LoVo (cell line): ENCODE data around the gene MRGPRE.

Experiments
- DNase-seq: peaks from one replicate; pipeline ENCODE4 v3.0.0-alpha.2; 2016; ENCODE audit warnings: low spot score

MRGPRE gene

DNA sequence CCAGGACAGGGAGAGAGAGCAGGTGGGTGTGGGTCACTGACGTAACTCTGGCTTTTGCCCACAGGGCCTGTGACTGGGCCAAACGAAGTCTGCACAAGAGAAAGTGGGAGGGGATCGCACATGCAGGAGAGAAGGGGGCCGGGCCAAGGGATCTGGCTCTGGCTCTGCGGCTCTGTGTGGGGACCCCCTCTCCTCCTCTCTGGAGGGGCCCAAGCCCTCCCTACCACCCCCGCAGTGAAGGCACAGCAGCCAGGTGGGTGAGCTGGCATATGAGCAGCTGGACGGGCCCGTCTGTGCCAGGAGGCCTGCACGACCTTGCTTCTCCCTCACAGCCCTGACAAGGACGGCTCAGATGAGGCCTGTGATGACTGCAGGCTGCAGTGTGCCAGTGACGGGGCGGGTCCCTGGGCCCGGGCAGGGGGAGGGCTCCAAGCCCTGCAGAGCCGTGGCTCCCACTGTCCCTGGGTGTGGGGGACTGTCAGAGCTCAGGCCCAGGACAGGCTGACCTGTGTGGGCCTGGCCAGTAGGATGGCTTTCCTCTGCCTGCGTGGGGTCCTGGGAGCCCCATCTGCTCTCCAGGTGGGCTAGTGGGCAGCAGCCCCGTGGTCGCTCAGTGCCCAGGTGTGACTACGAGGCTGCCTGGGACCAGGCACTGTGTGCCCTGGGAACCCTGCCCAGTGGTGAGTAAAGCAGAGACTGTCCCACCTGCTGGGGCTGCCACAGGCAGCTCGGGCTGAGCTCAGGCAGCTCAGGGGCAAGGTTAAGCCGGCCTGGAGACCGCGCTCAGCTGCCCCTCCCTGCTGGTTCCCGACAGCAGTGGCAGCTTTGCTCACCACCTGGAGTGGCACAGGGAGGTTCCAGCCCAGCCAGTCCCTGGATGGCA, 35.8 kb downstream of the MRGPRE start:
- DNase-seq: no peak

DNA sequence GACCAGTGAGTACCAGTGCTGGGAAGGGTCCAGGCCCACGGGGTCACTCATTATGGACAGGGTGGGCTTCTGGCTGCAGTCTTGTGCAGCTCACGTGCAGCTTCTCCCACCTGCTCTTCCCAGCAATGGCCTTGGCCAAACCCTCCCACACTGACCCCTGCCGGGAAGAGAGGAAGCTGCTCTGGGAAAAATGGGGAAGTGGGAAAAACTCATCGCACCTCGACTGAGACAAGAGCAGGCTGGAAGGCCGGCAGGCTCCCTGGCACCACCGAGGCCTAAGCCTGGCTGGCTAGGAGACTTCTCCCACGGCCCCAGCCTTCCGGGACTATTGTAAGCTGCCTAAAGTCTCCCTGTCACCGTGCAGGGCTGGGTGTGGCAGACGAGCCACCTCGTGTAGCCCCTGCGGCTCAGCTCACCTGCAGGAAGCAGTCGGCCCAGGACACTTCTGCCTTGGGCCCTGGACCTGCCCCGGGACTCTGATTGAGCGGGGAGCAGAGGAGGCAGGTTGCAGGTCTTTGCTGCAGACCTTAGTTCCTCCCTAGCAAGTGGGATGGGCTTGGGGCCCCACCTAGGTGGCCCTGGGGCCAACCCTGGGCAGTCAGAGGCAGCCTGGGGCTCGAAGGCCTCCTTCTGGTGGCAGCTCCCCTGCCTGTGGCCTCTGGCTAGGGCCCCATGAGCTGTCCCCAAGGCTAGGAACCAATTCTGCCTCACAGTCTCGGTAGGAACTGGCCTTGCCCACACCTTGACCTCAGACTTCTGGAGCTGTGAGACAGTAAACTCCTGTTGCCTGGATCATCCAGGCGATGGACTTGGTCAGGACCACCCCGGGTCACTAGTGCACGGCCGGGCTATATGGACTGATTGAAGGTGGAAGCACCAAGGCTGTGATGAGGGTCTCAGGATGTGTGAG, 36.7 kb downstream of the MRGPRE start:
- DNase-seq: no peak

DNA sequence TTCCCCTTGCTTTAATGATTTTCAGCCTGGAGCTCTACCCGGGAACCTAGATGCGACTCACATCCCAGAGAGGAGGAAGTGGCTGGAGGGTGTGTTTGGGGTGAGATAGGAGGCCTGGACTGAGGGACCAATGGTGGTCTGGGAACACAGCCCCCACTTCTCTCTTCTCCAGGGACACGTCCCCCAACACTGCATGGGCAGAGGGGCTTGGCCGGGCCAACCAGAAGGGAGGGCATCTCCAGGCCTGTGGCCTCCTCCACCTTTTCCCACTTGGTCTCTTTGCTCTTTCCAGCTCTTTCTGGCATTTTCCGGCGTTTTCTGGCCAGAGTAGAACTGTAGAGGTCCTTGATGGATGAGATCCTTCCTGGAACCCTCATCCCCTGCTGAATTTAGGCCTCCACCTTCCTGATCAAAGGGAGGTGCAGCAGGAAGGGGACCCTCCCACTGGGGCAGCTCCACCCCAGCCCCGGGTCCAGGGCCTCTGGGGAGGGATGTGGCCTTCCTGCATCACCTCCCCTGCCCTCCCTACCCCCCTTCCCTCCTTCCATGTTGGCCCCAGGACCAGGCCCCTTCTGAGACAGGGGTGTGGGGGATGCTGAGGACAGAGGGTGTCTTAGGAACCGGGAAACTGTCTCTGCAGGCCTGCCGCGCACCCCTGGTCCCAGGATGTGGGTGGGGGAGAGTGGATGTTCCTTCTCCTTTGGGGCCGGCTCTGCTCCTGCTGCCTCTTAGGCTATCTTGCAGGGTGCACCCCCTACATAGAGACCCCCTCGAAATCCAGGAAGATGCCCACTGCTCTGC, 38.0 kb downstream of the MRGPRE start:
- no peak for DNase-seq

DNA sequence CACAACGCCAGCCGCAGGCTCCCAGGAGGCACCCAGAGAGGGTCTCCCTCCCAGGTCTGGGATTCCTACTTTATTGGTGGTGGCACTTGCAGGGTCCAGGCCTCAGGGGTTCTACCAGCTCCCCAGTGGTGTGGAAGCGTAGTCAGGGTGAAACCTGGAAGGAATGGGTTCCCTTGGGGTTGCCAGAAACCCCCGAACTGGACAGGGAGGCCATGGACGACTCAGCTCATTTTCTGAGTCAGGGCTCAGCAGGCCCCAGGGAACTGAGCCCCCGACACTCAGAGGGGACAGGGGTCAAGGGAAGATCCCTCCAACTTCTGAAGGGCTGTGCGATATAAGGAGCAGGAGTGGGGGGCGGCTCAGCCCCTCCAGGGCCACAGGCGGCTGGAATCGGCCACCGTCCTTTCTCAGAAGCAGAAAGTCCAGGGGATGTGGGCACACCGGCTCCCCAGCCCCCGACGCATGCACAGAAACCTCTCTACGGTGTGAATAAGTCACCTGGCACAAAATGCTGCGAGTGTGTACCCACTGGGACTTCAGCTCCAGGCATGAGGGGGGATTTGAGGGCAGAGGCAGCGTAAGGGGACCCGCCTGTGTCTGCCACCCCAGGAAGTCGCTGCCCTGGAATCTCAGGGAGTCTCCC, 38.7 kb downstream of the MRGPRE start:
- no peak for DNase-seq

DNA sequence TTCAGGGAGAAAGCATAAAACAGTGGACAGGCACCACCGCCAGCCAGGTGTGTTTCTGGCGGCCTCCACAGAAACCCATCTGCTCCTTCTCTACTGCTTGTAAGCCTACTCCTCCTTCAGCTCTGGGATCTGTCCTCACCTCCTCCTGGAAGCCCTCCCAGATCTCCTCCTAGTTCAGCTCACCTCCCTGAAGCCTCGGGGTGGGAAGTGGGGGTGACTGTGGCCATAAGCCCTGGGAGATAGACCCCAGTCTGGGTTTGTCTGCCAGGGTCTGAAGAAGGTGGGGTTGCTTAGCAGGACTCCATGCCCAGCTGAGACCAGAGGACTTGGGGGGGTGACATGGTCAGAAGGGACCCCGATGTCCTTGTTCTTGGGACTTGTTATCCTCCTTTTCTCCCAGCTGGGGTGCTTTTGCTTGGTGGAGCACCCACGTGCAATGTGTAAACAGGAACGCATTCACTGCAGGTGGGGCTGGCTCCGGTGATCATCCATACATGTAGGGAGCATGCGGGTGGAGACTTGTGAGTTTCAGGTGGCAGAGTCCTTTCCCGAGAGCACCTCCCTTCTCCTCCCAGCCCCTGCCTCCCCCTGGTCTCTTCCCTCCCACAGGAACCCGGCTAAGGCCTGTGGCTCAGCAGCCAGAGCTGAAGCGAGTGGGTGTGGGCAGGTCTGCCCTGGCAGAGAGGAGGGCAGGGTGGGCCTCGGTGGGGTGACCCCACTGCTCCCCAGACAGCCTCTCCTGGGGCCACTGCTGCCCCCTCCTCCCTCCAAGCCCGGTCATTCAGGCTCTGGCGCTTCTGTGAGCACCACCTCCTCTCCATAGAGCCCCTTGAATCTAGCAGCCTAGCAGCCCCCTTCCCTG, 39.5 kb downstream of the MRGPRE start:
- no peak for DNase-seq

DNA sequence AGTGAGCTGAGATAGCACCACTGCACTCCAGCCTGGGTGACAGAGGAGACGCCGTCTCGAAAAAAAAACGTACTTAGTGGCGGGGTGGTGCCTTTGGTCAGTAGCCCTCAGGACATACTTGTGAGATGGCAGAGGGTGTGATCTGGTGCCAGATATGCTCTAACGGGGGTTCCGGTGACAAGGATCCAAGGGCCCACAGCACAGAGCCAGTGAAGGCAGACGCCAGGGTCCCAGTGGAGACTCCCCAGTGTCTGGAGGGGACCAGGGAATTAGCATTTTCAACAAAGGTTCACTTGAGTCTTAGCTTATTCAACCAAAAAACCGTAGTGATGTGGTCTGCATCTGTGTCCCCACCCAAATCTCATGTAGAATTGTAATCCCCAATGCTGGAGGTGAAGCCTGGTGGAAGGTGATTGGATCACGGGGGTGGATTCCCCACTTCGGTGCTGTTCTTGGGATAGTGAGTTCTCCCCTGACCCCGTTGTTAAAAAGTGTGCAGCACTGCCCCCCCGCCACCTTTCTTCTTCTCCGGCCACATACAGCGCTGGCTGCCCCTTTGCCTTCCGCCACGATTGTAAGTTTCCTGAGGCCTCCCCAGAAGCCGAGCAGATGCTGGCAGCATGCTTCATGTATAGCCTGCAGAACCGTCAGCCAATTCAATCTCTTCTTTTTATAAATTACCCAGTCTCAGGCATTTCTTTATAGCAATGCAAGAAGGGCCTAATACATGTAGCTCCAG, 40.5 kb downstream of the MRGPRE start:
- no peak for DNase-seq

DNA sequence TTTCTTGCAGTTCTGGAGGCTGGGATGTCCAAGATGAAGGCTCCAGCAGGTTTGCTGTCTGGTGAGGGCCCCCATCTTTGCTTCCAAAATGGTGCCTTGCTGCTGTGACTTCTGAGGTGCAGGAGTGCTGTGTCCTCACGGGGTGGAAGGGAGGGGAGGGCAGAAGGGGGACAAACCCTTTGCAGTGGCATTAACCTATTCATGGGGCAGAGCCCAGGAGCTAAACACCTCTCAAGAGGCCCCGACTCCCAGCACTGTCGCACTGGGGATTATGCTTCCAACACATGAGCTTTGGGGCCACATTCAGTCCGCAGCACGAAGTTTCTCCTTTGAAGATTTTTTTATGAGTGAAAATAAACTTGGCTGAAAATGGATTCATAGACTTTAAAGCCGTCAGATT, 41.6 kb downstream of the MRGPRE start:
- no peak for DNase-seq

DNA sequence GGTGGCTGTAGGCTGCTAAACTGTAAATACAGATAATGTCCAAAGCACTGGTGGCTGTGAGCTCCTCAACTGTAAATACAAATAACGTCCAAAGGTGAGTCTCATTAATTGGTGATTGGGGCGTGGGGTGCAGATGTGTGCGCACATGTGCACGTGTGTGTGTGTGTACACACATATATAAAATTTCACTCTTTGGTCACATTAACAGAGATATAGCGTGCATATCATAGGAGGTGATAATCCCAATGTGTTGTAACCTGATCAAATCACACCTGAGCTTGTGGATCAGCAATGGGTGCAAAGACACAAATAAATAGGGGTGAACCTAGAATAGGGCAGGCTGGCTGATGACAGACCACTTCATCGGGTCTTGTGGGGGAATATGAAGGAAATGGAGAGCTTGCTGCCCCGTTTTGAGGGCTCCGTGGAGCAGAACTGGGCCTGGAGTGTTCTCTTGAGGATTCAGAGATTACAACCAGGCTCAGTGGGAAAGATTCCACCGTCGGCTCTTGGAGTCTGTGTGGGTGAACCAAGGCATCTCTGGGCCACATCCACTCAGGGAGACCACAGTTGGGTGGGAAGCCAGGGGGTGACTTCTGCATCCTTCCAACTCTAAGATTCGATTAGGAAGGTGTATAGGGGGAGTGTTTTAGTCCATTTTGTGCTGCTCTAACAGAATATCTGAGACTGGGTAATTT, 42.2 kb downstream of the MRGPRE start:
- DNase-seq: no peak

DNA sequence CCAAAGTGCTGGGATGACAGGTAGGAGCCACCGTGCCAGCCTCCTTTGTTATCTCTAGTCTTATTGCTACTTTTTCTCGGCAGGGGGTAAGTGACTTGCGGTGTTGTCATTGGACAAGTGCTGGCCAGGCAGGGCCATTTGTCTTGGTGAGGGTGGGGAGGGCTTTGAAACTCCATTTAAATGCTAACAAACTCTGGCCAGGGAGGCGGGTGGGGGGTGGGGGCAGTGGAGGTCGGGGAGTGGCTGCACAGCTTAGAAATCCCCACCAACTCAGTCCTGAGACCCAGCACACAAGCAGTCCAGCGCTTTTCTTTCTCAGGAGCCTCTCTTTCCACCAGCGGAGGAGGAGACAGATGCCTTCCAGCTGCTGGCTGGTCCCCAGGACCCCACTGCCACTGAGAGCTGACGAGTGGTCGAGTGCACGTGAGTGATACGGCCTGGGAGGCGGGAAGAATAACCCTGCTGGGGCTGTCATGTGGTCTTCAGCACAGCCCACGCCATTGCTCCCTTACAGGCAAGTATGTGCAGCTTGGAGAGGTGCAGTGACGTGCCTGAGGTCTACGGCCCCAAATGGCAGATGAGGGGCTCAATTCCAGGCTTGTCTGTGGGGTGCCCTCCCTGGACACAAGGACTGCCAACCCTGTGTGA, 42.9 kb downstream of the MRGPRE start:
- no peak for DNase-seq

DNA sequence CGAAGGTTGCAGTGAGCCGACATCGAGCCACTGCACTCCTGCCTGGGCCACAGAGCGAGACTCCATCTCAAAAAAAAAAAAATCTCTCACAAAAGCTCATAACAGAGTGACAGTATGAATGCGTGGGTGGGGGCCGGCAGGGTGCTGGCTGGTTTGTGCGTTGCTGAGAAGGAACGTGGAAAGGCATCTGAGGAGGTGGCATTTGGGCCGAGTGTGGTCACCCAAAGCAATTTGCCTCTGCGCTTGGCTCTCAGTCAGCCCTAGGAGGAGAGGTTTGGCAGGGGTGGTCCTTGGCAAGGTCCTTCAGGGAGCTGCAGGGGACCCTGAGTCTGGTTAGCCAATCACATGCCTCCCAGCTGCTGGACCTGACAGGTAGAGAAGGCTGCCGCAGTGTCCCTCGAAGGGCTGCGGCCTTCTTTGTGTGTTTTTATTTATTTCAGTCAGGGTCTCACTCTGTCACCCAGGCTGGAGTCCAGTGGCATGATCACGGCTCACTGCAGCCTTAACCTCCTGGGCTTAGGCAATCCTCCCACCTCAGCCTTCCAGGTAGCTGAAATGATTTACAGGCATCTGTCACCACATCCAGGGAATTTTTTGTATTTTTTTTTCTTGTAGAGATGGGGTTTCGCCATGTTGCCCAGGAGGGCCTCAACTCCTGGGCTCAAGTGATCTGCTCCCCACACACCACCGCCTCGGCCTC, 43.6 kb downstream of the MRGPRE start:
- no peak for DNase-seq

DNA sequence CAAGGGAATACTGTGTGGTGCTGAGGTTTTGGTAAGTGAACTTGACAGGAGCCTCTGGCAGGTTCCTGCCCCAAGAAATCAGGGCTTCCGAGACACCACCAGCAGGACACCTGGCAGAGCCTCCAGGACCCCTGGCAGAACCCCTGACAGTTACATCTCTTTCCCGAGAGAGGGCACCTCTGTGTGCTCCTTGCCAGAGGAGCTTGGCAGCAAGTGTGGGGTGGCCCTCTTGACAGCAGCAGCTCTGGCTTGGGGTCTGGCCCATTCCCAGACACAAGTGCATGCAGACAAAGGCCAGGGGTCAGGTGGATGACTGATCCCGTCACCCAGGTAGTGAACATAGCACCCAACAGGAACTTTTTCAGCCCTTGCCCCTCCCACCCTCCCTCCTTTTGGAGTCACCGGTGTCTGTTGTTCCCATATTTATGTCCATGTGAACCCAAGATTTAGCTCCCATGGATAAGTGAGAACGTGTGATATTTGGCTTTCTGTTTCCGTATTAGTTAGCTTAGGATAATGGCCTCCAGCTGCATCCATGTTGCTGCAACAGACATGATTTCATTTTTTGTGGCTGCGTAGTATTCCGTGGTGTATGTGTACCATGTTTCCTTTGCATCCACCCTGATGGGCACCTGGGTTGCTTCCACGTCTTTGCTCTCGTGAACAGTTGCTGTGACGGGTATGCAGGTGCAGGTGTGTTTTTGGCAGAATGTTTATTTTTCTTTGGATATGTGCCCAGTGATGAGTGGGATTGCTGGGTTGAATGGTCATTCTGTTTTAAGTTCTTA, 45.9 kb downstream of the MRGPRE start:
- DNase-seq: no peak

DNA sequence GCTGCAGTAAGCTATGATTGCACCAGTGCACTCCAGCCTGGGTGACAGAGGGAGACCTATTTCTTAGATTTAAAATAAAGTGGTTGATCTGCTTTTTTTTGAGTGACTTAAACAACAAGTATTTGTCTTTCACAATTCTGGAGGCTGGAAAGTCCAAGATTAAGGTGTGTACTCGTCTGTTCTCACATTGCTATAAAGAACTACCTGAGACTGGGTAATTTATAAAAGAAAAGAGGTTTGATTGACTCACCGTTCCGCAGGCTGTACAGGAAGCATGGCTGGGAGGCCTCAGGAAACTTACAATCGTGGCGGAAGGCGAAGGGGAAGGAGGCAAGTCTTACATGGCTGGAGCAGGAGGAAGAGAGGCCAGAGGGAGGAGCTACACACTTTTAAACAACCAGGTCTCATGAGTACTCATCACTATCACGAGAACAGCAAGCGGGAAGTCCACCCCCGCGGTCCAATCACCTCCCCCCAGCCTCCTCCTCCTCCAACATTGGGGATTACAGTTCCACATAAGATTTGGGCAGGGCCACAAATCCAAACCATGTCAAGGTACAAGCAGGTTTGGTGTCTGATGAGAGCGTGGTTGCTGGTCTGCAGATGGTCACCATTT, 47.4 kb downstream of the MRGPRE start:
- DNase-seq: no peak

DNA sequence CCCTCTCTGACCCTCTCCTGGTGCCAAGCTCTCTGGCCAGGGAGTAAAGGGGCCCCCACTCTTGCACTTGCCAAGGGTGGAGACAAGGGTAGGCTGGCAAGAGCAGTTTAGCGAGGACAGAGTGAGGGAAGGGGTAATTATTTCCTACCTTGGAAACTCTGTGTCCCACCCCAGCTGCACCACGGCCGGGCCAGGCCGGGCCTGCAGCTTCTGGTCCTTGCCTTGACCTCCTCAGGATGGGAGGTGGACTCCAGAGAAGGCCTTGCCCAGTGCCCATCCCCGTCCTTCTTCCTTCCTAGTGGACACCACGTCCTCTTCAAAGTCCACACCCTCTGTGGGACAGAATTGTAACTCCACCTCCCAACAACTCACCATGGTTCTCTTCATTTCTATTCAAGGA, 48.7 kb downstream of the MRGPRE start:
- DNase-seq: no peak

DNA sequence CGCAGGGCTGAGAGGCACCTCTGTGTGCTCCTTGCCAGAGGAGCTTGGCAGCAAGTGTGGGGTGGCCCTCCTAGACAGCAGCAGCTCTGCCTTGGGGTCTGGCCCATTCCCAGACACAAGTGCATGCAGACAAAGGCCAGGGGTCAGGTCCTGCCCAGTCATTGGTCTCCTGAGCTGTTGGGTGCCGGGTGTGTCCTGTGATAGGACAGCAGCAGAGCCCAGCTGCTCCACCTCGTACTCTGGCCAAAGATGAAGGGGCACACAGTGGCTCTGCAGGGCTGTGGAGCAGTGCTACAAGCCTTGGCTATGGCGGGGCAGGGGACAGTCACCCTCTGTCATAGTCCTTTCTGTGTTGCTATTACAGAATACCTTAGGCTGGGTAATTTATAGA, 49.8 kb downstream of the MRGPRE start:
- DNase-seq: no peak

DNA sequence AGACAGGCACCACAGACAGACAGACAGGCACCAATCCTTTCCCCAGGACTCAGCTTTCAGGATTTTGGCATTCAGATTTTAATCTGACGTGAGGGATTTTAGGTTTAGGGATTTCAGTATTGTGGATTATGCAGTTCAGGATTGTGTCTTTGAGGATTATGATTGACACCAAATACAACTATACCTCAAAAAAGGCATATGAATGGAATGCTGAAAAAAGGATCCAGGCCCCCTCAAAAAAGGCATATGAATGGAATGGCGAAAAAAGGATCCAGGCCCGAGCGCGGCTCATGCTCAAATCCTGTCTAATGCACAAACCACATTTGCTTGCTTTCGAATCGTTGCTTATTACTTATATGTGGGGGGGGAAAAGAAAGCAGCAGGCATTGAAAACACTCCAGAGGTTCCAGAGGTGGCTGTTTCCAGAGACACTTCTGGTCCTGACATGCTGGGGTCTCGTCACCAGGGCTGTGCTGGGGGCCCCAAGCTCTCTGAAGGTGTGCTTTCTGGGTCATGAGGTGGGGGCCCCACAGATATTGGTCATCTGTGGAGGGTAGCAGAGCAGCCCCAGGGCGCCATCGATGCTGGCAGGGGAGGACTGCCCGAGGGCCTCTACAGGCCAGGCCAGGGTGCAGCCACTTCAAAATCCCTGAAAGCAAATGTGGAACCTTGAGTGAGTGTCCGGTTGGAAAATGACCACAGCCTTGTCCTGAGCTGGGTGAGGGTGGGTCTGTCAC, 50.3 kb downstream of the MRGPRE start:
- no peak for DNase-seq

DNA sequence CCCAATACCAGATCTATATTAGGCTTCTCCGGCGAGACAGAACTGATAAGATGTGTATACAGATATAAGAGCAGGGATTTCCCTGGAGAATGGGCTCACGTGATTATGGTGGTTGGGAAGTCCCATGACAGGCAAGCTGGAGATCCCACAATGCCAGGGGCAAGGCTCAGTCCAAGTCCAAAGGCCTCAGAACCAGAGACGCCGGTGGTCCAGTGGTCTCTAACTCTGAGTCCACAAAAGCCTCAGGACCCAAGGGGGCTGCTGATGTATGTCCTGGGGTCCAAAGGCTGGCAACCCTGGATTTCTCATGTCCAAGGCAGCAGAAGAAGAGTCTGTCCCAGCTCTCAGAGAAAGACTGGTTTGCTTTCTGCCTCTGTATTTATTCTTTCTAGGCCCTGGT, 51.3 kb downstream of the MRGPRE start:
- no peak for DNase-seq
